ENCODE results near the gene GNAS-AS1. TPM values are rescaled to one million over a fixed set of nuclear protein-coding genes. Genes with fewer than 3 reads are reported as not detected.
A peak's percentile ranks its signal among the peaks of the same experiment; 100 is the strongest.

Gene GNAS-AS1
- total RNA-seq, 1 donor from 2014 or later: 4.9 TPM

DNA sequence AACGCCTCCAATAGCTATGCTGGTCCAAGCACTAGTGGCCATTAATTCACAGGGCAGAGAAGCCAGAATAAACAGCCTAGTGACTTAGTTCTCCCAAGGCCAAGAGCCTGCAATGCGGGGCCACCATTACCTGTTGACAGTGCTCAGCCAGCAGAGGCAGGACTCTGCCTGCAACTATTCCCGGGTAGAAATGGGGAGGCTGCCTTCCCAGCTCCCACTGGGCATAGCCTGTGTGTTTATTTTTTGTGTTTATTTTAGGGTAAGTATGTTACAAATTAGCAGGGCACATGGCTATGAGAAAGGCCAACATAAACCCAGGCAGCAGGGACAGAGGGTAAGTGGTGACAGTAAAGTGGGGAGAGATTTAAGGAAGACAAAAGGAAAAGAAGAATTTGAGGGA lies 5.0 kb downstream of the GNAS-AS1 start:
- no peak overlapping the region for H3K27ac Mint-ChIP-seq (ENCODE audit: unreplicated experiment)
- H3K9me3 Mint-ChIP-seq (ENCODE audit: unreplicated experiment): no peaks in the 10 kb centered on the region
- peaks cover 8% of the 10 kb centered on the region for H3K36me3 Mint-ChIP-seq (ENCODE audit: low read depth, unreplicated experiment)
- H3K4me1 Mint-ChIP-seq (ENCODE audit: unreplicated experiment): peaks cover 50% of the 10 kb centered on the region
- no peak for DNase-seq (ENCODE audit: low spot score)
- H3K27me3 Mint-ChIP-seq (ENCODE audit: unreplicated experiment): peaks cover 13% of the 10 kb centered on the region
- no peak overlapping the region for H3K4me3 Mint-ChIP-seq (ENCODE audit: unreplicated experiment)
- no peak for TF ChIP-seq CTCF (IDR thresholded peaks at IDR 0.05; ENCODE audit: unreplicated experiment)

DNA sequence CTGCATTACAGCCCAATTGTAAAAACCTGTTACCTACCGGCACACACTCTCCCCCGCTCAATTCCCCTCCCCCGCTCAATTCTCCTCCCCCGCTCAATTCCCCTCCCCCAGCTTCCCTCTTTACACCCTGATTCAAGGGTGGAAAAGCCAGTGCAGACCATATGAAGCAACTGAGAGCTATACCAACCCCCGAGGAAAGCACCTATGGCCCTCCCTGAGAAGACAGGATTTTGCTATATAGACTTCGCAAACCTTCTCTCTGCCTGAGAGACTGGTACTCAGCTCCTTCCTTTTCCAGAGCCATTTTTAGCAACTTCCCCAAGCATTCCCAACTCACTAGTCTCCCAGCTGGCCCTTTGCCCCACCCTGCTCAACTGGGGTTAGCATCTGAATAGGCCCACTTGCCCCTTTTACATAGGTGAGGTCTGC lies 7.6 kb downstream of the GNAS-AS1 start:
- no peak overlapping the region for H3K27ac Mint-ChIP-seq (ENCODE audit: unreplicated experiment)
- H3K9me3 Mint-ChIP-seq (ENCODE audit: unreplicated experiment): no peaks in the 10 kb centered on the region
- H3K36me3 Mint-ChIP-seq (ENCODE audit: low read depth, unreplicated experiment): peaks cover 15% of the 10 kb centered on the region
- no peak for TF ChIP-seq CTCF (IDR thresholded peaks at IDR 0.05; ENCODE audit: unreplicated experiment)
- no peak overlapping the region for H3K4me3 Mint-ChIP-seq (ENCODE audit: unreplicated experiment)
- peaks cover 12% of the 10 kb centered on the region for H3K27me3 Mint-ChIP-seq (ENCODE audit: unreplicated experiment)
- no peak for DNase-seq (ENCODE audit: low spot score)
- peaks cover 29% of the 10 kb centered on the region for H3K4me1 Mint-ChIP-seq (ENCODE audit: unreplicated experiment)

GRCh38 chr20:58842276-58842675 lies 8.4 kb downstream of the GNAS-AS1 start:
- DNase-seq (ENCODE audit: low spot score): no peak
- no peak for TF ChIP-seq CTCF (IDR thresholded peaks at IDR 0.05; ENCODE audit: unreplicated experiment)
- Mint-ChIP-seq H3K36me3 (ENCODE audit: low read depth, unreplicated experiment) (peaks cover 15% of the 10 kb centered on the region), H3K27ac (ENCODE audit: unreplicated experiment) (no peak overlapping the region), H3K4me3 (ENCODE audit: unreplicated experiment) (peak overlapping the region; percentile 59), H3K27me3 (ENCODE audit: unreplicated experiment) (peaks cover 12% of the 10 kb centered on the region), H3K9me3 (ENCODE audit: unreplicated experiment) (no peaks in the 10 kb centered on the region), H3K4me1 (ENCODE audit: unreplicated experiment) (peaks cover 24% of the 10 kb centered on the region)

DNA sequence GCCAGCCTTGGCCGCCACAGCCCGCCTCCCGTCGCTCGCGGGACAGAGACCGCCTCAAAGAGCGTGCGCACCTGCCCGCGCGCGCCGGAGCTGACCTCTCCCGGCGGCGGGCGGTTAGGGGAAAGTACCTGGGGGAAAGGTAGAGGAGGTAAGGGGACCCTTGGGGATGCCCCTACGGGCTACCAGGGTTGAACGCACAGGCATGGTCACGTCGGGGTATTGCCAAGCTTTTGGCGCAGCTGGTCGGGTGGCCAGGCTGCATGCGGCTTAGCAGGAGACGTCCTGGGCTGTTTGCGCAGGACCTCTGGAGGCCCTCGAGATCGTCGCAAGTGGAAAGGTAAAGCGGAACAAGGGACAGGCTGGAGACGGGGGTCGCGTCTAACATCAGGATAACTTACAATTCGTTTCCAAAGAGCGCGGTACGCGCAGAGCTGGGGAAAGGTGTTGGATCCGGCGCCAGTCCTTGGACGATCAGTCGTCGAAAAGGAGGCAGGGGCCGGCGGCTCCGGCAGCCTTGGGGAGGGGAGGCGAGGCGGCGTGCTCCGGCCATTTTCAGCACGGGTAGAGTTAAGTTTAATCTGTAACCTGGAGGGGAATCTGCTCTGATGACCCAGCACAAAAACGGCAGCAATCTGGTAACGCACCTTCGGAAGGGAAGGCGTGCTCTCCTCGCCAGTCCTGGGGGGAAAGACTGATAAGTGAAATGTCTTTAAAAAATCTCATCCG lies 9.0 kb downstream of the GNAS-AS1 start:
- H3K4me1 Mint-ChIP-seq (ENCODE audit: unreplicated experiment): peaks cover 24% of the 10 kb centered on the region
- no peak for TF ChIP-seq CTCF (IDR thresholded peaks at IDR 0.05; ENCODE audit: unreplicated experiment)
- no peak overlapping the region for H3K27ac Mint-ChIP-seq (ENCODE audit: unreplicated experiment)
- no peaks in the 10 kb centered on the region for H3K9me3 Mint-ChIP-seq (ENCODE audit: unreplicated experiment)
- H3K27me3 Mint-ChIP-seq (ENCODE audit: unreplicated experiment): peaks cover 12% of the 10 kb centered on the region
- DNase-seq (ENCODE audit: low spot score): no peak
- H3K4me3 Mint-ChIP-seq (ENCODE audit: unreplicated experiment): peak overlapping the region; percentile 59
- H3K36me3 Mint-ChIP-seq (ENCODE audit: low read depth, unreplicated experiment): peaks cover 15% of the 10 kb centered on the region

DNA sequence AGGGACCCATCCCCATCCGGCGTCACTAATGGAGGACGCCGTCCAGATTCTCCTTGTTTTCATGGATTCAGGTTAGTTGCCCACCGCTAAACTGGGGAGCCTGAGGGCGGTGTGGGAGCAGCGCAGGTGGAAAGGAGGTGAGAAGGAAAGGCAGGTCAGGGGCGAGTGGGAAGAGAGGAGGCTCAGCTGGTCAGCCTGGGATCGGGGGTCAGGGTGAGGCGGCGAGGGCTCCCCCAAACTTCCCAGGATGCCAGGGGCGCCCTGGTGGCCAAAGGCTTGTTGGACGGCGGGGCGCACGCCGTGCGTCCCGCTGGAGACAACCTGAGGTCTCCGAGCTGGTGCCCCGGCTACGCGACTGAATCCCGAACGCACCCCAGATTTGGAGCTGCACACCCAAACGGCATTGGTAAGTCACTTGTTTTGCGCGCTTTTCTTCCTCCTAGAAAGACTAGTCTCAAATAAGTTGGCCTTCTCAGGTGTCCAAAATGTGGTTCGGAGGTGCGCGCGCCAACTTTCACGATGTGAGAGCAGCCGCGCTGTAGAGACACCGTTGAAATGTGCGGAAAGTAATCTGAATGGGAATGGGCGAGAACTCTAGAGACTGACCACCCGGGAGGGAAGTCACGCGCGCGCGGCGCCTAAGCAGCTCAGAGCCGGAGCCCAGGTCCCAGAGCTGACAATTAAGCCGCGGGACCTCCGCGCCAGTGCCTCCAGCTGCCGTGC lies 9.7 kb downstream of the GNAS-AS1 start:
- Mint-ChIP-seq H3K27ac (ENCODE audit: unreplicated experiment) (no peak overlapping the region), H3K36me3 (ENCODE audit: low read depth, unreplicated experiment) (peaks cover 15% of the 10 kb centered on the region), H3K4me3 (ENCODE audit: unreplicated experiment) (no peak overlapping the region), H3K4me1 (ENCODE audit: unreplicated experiment) (peaks cover 21% of the 10 kb centered on the region), H3K27me3 (ENCODE audit: unreplicated experiment) (peaks cover 14% of the 10 kb centered on the region), H3K9me3 (ENCODE audit: unreplicated experiment) (no peaks in the 10 kb centered on the region)
- TF ChIP-seq CTCF (IDR thresholded peaks at IDR 0.05; ENCODE audit: unreplicated experiment): no peak
- no peak for DNase-seq (ENCODE audit: low spot score)
